HepG2 (cell line): ENCODE results near the gene PPP2R5C. TPM values are rescaled to one million over a fixed set of nuclear protein-coding genes. Genes with fewer than 3 reads are reported as not detected.

Experiments
- ATAC-seq: fragments of 200-7000 bp; cut with Tn5 transposase; 3 replicates; pipeline ENCODE4 v1.9.1; 2020; ENCODE audit warnings: mild to moderate bottlenecking, moderate library complexity
- BruUV-seq: library from RNA; stranded (reverse); fragments of 400-500 nt; replicated peaks from 2 replicates; lab custom pipeline; 2021; lab: Mats Ljungman, UMichigan
- CTCF ChIA-PET: fragments of 300-600 bp; formaldehyde crosslinking; extraction: SDS; loops from one replicate; lab custom pipeline; 2021; ENCODE audit warnings: low total read pairs, inconsistent platforms, low intra/inter-chr PET ratio; lab: Yijun Ruan, JAX
- POLR2A ChIA-PET: fragments of 350-600 bp; sonication (Branson Sonifier 250); formaldehyde crosslinking; loops from one replicate; lab custom pipeline; 2020; ENCODE audit warnings: antibody characterized with exemption, inconsistent platforms; lab: Yijun Ruan, JAX
- DNase-seq: peaks from one replicate; pipeline ENCODE4 v3.0.0-alpha.2; 2015; ENCODE audit warnings: low spot score
- FAIRE-seq: peaks from 3 replicates; lab custom pipeline; 2011; peaks lifted over from hg19 to GRCh38; lab: Jason Lieb, UNC
- H2AFZ ChIP-seq: one replicate; pipeline ENCODE4 v1.6.1; 2011; ENCODE audit warnings: low read length, inconsistent platforms
- H3K27ac ChIP-seq: fragments of 300-600 bp; 3 replicates; pipeline ENCODE4 v1.8.0; 2011; ENCODE audit warnings: mixed run types, mild to moderate bottlenecking, mixed read lengths, low read length, inconsistent platforms; ENCODE audit not compliant: insufficient read depth; ENCODE audit errors: extremely low read length
- H3K27me3 ChIP-seq, 2 experiments: fragments of 200-600 bp in 1 of 2; 2 replicates in 1 of 2; 3 replicates in 1 of 2; pipeline versions ENCODE4 v1.6.0 to v1.8.0; 2011; ENCODE audit warnings: low read length in 2 of 2, mild to moderate bottlenecking in 2 of 2, moderate library complexity in 2 of 2, inconsistent platforms in 1 of 2; ENCODE audit not compliant: insufficient read depth in 2 of 2, control insufficient read depth in 1 of 2
- H3K36me3 ChIP-seq, 2 experiments: fragments of 200-600 bp in 1 of 2; replicated peaks in 1 of 2; 2 replicates in 1 of 2; 3 replicates in 1 of 2; pipeline versions ENCODE4 v1.5.1 to v1.8.0; 2011; ENCODE audit warnings: low read length in 2 of 2, inconsistent platforms in 1 of 2; ENCODE audit not compliant: insufficient read depth in 2 of 2, control insufficient read depth in 1 of 2
- H3K4me1 ChIP-seq: 2 replicates; pipeline ENCODE4 v1.5.1; 2012; ENCODE audit warnings: low read length, inconsistent platforms; ENCODE audit not compliant: insufficient read depth
- H3K4me2 ChIP-seq: 2 replicates; pipeline ENCODE4 v1.6.0; 2011; ENCODE audit warnings: low read depth, low read length, inconsistent platforms
- H3K4me3 ChIP-seq, 3 experiments: fragments of 200-600 bp in 1 of 3; sonication (generic), shearing (Covaris generic) in 1 of 3; replicated peaks in 1 of 3; 2 replicates each; pipeline ENCODE4 v1.5.1; 2011 to 2016; ENCODE audit warnings: low read length in 3 of 3, inconsistent platforms in 2 of 3, low read depth in 2 of 3, mild to moderate bottlenecking in 2 of 3, control low read depth in 1 of 3, mixed read lengths in 1 of 3; ENCODE audit not compliant: insufficient read depth in 1 of 3
- H3K79me2 ChIP-seq: one replicate; pipeline ENCODE4 v1.6.1; 2011; ENCODE audit warnings: low read length, inconsistent platforms; ENCODE audit not compliant: insufficient read depth
- H3K9ac ChIP-seq: 2 replicates; pipeline ENCODE4 v1.6.0; 2011; ENCODE audit warnings: mild to moderate bottlenecking, low read depth, low read length, inconsistent platforms; ENCODE audit not compliant: insufficient read depth
- H3K9me3 ChIP-seq: 2 replicates; pipeline ENCODE4 v1.5.1; 2012; ENCODE audit warnings: mild to moderate bottlenecking, low read length
- H4K20me1 ChIP-seq: 2 replicates; pipeline ENCODE4 v1.6.0; 2011; ENCODE audit warnings: inconsistent platforms, mild to moderate bottlenecking, low read length, moderate library complexity; ENCODE audit not compliant: insufficient read depth
- ARID2 ChIP-seq: sonication (generic); formaldehyde crosslinking; IDR thresholded peaks from 2 replicates; pipeline ENCODE4 v1.8.1; 2022; ENCODE audit warnings: mild to moderate bottlenecking, missing genetic modification reagents, borderline replicate concordance
- CHD2 ChIP-seq: IDR thresholded peaks from 2 replicates; pipeline ENCODE4 v1.6.1; 2011; ENCODE audit warnings: low read depth, low read length, improper control_type of control experiment
- FOXA1 ChIP-seq, 2 experiments: fragments of 450-650 bp in 1 of 2; sonication (generic) in 1 of 2; formaldehyde crosslinking in 1 of 2; IDR thresholded peaks; 2 replicates each; pipeline versions ENCODE4 v1.4.0 to v1.6.1; 2016 to 2020; ENCODE audit warnings: missing genetic modification reagents in 1 of 2
- HNF4A ChIP-seq: sonication (generic); formaldehyde crosslinking; IDR thresholded peaks from 2 replicates; pipeline ENCODE4 v1.4.0; 2020; ENCODE audit warnings: missing genetic modification reagents
- HOXA7 ChIP-seq: sonication (generic); formaldehyde crosslinking; IDR thresholded peaks from 2 replicates; pipeline ENCODE4 v1.8.1; 2022; ENCODE audit warnings: mild to moderate bottlenecking, missing genetic modification reagents, moderate library complexity
- KMT2A ChIP-seq: sonication (generic); formaldehyde crosslinking; IDR thresholded peaks from 2 replicates; pipeline ENCODE4 v1.4.0; 2020; ENCODE audit warnings: missing genetic modification reagents
- PITX1 ChIP-seq: sonication (generic); formaldehyde crosslinking; IDR thresholded peaks from 2 replicates; pipeline ENCODE4 v1.5.1; 2020; ENCODE audit warnings: mild to moderate bottlenecking, missing genetic modification reagents
- RBAK ChIP-seq: sonication (generic); formaldehyde crosslinking; IDR thresholded peaks from 2 replicates; pipeline ENCODE4 v1.5.1; 2020; ENCODE audit warnings: mild to moderate bottlenecking, missing genetic modification reagents
- SMAD3 ChIP-seq: sonication (generic); formaldehyde crosslinking; IDR thresholded peaks from 2 replicates; pipeline ENCODE4 v1.4.0; 2020; ENCODE audit warnings: missing genetic modification reagents
- STAT5B ChIP-seq: sonication (generic); formaldehyde crosslinking; IDR thresholded peaks from 2 replicates; pipeline ENCODE4 v1.4.0; 2020; ENCODE audit warnings: missing genetic modification reagents
- TEAD3 ChIP-seq: optimal IDR thresholded peaks from 2 replicates; pipeline ENCODE3; 2016; ENCODE audit warnings: borderline replicate concordance
- ZBTB42 ChIP-seq: sonication (generic); formaldehyde crosslinking; IDR thresholded peaks from 2 replicates; pipeline ENCODE4 v1.5.0; 2020; ENCODE audit warnings: mild to moderate bottlenecking, missing genetic modification reagents
- ZNF446 ChIP-seq: sonication (generic); formaldehyde crosslinking; IDR thresholded peaks from 2 replicates; pipeline ENCODE4 v1.5.0; 2020; ENCODE audit warnings: mild to moderate bottlenecking, missing genetic modification reagents
- ZNF569 ChIP-seq: sonication (generic); formaldehyde crosslinking; IDR thresholded peaks from 2 replicates; pipeline ENCODE4 v1.5.0; 2020; ENCODE audit warnings: mild to moderate bottlenecking, missing genetic modification reagents, moderate library complexity, borderline replicate concordance
- WGBS: methylation state at CpG from one replicate; pipeline ENCODE4 v1.1.6; 2017; ENCODE audit warnings: low lambda C conversion rate; 5-methylcytosine and 5-hydroxymethylcytosine counted together
- in situ Hi-C: cut with HindIII; loops from 2 replicates; pipeline ENCODE4 v1.10.0; 2017; ENCODE audit warnings: low pct_unique_long_range_greater_than_20kb; ENCODE audit not compliant: extremely low pct_ligation_motif_present
- intact Hi-C: fragments of 100-400 bp; cut with micrococcal nuclease; formaldehyde crosslinking; loops from one replicate; pipeline ENCODE4 v1.10.0; 2022; ENCODE audit not compliant: unreplicated experiment
- polyA plus RNA-seq, 8 experiments: library from polyadenylated mRNA; depleted of rRNA in 3 of 8; stranded (reverse) in 7 of 8; unstranded in 1 of 8; fragments of >200 nt; fragmentation: Illumina TruSeq in 4 of 8; extraction: Trizol in 4 of 8; gene quantifications; 2 replicates each; pipeline versions ENCODE4 v1.2.1 to v1.2.3, GENCODE V29; 2011 to 2016; ENCODE audit warnings: low read depth in 4 of 8, missing spikeins in 1 of 8, mixed read lengths in 1 of 8; ENCODE audit not compliant: insufficient read depth in 1 of 8
- total RNA-seq, 5 experiments: library from RNA; depleted of rRNA; stranded (reverse); fragments of >200 nt; fragmentation: Illumina TruSeq; extraction: Trizol; gene quantifications; 2 replicates each; pipeline ENCODE4 v1.2.3, GENCODE V29; 2016; ENCODE audit warnings: low read depth in 1 of 5
- TF ChIP-seq, protein P1 (sequence below): sonication (generic); formaldehyde crosslinking; IDR thresholded peaks from 2 replicates; pipeline ENCODE4 v1.4.0; 2020; ENCODE audit warnings: missing genetic modification reagents
- TF ChIP-seq, protein P2 (sequence below): IDR thresholded peaks from 2 replicates; pipeline ENCODE4 v1.6.1; 2016; ENCODE audit warnings: low read depth, borderline replicate concordance
- TF ChIP-seq, protein P3 (sequence below): sonication (generic); formaldehyde crosslinking; IDR thresholded peaks from 2 replicates; pipeline ENCODE4 v1.4.0; 2020; ENCODE audit warnings: missing genetic modification reagents
- TF ChIP-seq, protein P4 (sequence below): sonication (generic); formaldehyde crosslinking; IDR thresholded peaks from 2 replicates; pipeline ENCODE4 v1.4.0; 2020; ENCODE audit warnings: mild to moderate bottlenecking, missing genetic modification reagents

PPP2R5C gene
- total and polyA plus RNA-seq, 2 of the 13 experiments (the other 11 are each of a cell fraction or from before 2014, with no cell fraction given), result 74.3 to 78.5 TPM

DNA sequence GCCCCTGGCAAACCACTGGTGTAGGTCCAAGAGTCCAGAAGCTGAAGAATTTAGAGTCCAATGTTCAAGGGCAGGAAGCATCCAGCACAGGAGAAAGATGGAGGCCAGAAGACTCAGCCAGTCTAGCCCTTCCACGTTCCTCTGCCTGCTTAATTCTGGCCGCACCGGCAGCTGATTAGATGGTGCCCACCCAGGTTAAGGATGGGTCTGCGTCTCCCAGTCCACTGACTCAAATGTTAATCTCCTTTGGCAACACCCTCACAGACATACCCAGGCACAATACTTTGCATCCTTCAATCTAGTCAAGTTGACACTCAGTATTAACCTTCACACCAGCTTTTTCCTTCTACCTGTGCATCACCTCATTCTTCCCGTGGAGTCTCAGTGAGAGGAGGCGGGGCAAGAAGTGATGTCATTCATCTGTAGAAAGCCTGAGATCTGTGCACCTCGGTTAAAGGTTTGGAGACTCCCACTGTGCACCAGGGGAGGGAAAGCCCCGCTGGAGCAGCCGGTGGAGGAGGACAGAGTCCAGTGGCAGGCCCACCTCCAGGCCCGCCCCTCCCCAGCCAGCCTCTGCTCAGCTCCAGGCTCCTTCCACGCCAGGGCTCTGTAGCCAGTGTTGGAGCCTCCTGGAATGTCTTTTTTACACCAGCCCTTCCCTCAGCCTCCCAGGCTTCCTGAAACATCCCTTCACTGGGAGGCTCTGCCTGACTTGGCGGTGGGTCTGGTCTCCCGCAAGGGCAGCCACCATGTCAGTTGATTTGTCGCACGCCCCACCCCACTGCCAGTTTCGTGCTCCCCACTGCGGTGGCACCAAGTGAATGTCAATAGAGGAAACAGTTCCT lies 122.8 kb downstream of the PPP2R5C start:
- BruUV-seq, result no TSS peak
- Histone ChIP-seq H3K4me1 (peaks cover 14% of the 10 kb centered on the region; the same call in 1 of the 2 replicates), H3K27ac (no peak overlapping the region), H3K9ac (no peak overlapping the region), H3K79me2 (no peaks in the 10 kb centered on the region), H3K4me3 (no peak overlapping the region), H3K27me3 (no peaks in the 10 kb centered on the region), H2AFZ (no peak overlapping the region), H4K20me1 (0 out of 2 replicates have a peak, but pooled peaks cover 2% of the 10 kb centered on the region), H3K9me3 (no peaks in the 10 kb centered on the region), H3K4me2 (no peak overlapping the region), H3K36me3 (peaks cover 13 to 54% of the 10 kb centered on the region in 2 experiments; a peak in 4 of 5 replicates)
- in situ Hi-C loops (no loop called here), intact Hi-C loops (no loop called here)
- 81% methylated on average over 13 of the region's 17 CpGs for WGBS
- FAIRE-seq (no peak), DNase-seq (no peak), ATAC-seq (peak; percentile 74)
- POLR2A ChIA-PET, result no interaction called here
- CTCF ChIA-PET, result no interaction called here
- TF ChIP-seq ZNF446 (CRISPR knock-in tag) (no peak), KMT2A (no peak), ZNF569 (CRISPR knock-in tag) (no peak), TEAD3 (CRISPR knock-in tag) (no peak), SMAD3 (no peak), RBAK (CRISPR knock-in tag) (no peak), CHD2 (no peak), STAT5B (no peak), ARID2 (CRISPR knock-in tag) (no peak), FOXA1 (IDR thresholded peaks at IDR 0.05) (no peak), FOXA1 (CRISPR knock-in tag; IDR thresholded peaks at IDR 0.05) (no peak), ZBTB42 (CRISPR knock-in tag) (no peak), HNF4A (CRISPR knock-in tag) (0 out of 2 replicates have a peak, but pooled peaks have one; percentile 14), PITX1 (CRISPR knock-in tag) (0 out of 2 replicates have a peak, but pooled peaks have one; percentile 17), HOXA7 (no peak)
- TF ChIP-seq, protein P1, sequence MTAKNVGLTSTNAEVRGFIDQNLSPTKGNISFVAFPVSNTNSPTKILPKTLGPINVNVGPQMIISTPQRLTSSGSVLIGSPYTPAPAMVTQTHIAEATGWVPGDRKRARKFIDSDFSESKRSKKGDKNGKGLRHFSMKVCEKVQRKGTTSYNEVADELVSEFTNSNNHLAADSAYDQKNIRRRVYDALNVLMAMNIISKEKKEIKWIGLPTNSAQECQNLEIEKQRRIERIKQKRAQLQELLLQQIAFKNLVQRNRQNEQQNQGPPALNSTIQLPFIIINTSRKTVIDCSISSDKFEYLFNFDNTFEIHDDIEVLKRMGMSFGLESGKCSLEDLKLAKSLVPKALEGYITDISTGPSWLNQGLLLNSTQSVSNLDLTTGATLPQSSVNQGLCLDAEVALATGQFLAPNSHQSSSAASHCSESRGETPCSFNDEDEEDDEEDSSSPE, result no peak
- TF ChIP-seq, protein P2, sequence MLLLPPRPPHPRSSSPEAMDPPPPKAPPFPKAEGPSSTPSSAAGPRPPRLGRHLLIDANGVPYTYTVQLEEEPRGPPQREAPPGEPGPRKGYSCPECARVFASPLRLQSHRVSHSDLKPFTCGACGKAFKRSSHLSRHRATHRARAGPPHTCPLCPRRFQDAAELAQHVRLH, result no peak
- TF ChIP-seq, protein P3, sequence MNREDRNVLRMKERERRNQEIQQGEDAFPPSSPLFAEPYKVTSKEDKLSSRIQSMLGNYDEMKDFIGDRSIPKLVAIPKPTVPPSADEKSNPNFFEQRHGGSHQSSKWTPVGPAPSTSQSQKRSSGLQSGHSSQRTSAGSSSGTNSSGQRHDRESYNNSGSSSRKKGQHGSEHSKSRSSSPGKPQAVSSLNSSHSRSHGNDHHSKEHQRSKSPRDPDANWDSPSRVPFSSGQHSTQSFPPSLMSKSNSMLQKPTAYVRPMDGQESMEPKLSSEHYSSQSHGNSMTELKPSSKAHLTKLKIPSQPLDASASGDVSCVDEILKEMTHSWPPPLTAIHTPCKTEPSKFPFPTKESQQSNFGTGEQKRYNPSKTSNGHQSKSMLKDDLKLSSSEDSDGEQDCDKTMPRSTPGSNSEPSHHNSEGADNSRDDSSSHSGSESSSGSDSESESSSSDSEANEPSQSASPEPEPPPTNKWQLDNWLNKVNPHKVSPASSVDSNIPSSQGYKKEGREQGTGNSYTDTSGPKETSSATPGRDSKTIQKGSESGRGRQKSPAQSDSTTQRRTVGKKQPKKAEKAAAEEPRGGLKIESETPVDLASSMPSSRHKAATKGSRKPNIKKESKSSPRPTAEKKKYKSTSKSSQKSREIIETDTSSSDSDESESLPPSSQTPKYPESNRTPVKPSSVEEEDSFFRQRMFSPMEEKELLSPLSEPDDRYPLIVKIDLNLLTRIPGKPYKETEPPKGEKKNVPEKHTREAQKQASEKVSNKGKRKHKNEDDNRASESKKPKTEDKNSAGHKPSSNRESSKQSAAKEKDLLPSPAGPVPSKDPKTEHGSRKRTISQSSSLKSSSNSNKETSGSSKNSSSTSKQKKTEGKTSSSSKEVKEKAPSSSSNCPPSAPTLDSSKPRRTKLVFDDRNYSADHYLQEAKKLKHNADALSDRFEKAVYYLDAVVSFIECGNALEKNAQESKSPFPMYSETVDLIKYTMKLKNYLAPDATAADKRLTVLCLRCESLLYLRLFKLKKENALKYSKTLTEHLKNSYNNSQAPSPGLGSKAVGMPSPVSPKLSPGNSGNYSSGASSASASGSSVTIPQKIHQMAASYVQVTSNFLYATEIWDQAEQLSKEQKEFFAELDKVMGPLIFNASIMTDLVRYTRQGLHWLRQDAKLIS, result no peak
- TF ChIP-seq, protein P4, sequence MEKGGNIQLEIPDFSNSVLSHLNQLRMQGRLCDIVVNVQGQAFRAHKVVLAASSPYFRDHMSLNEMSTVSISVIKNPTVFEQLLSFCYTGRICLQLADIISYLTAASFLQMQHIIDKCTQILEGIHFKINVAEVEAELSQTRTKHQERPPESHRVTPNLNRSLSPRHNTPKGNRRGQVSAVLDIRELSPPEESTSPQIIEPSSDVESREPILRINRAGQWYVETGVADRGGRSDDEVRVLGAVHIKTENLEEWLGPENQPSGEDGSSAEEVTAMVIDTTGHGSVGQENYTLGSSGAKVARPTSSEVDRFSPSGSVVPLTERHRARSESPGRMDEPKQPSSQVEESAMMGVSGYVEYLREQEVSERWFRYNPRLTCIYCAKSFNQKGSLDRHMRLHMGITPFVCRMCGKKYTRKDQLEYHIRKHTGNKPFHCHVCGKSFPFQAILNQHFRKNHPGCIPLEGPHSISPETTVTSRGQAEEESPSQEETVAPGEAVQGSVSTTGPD (CRISPR knock-in tag), result no peak
